ENCODE measurements around the gene FOXK1.
A peak's percentile ranks its signal among the peaks of the same experiment; 100 is the strongest.

Gene FOXK1

GRCh38 chr7:4713183-4713784 is 31.2 kb downstream of the FOXK1 start:
- ATAC-seq (ENCODE audit: low read depth) = no peak
- Histone ChIP-seq H3K36me3 (ENCODE audit: low read depth) (peaks cover 5% of the 10 kb centered on the region; the same call in 1 of the 2 replicates), H3K4me1 (ENCODE audit: insufficient read depth, poor library complexity, severe bottlenecking) (peaks cover 11% of the 10 kb centered on the region), H3K27me3 (ENCODE audit: insufficient read depth, poor library complexity, severe bottlenecking) (no peaks in the 10 kb centered on the region), H3K27ac (ENCODE audit: poor library complexity, severe bottlenecking) (no peak overlapping the region), H3K9me3 (ENCODE audit: severe bottlenecking) (no peaks in the 10 kb centered on the region), H3K4me3 (ENCODE audit: severe bottlenecking) (no peak overlapping the region)
- no peak for DNase-seq (ENCODE audit: low spot score)
- TF ChIP-seq, protein P1, sequence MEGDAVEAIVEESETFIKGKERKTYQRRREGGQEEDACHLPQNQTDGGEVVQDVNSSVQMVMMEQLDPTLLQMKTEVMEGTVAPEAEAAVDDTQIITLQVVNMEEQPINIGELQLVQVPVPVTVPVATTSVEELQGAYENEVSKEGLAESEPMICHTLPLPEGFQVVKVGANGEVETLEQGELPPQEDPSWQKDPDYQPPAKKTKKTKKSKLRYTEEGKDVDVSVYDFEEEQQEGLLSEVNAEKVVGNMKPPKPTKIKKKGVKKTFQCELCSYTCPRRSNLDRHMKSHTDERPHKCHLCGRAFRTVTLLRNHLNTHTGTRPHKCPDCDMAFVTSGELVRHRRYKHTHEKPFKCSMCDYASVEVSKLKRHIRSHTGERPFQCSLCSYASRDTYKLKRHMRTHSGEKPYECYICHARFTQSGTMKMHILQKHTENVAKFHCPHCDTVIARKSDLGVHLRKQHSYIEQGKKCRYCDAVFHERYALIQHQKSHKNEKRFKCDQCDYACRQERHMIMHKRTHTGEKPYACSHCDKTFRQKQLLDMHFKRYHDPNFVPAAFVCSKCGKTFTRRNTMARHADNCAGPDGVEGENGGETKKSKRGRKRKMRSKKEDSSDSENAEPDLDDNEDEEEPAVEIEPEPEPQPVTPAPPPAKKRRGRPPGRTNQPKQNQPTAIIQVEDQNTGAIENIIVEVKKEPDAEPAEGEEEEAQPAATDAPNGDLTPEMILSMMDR (IDR thresholded peaks at IDR 0.05; ENCODE audit: poor library complexity, severe bottlenecking) = no peak

DNA sequence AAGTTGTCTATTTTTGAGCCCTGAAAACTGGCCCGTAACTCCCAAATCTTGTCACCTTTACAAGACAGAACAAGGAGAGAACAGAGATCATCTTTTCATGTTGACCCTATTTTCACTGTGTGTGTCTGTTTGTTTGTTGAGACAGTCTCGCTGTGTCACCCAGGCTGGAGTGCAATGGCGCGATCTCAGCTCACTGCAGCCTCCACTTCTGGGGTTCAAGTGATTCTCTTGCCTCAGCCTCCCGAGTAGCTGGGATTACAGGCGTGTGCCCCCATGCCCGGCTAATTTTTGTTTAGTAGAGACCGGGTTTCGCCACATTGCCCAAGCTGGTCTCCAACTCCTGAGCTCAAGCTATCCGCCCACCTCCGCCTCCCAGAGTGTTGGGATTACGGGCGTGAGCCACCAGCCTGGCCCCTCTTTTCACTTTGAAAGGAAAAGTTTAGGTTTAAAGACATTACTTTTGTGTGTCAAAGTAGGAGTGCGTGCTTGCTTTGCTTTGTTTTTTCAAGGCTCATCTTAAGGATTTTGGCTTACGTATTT is 32.1 kb downstream of the FOXK1 start:
- DNase-seq (ENCODE audit: low spot score) = no peak
- Histone ChIP-seq H3K27ac (ENCODE audit: poor library complexity, severe bottlenecking) (no peak overlapping the region), H3K4me1 (ENCODE audit: insufficient read depth, poor library complexity, severe bottlenecking) (peaks cover 11% of the 10 kb centered on the region), H3K27me3 (ENCODE audit: insufficient read depth, poor library complexity, severe bottlenecking) (no peaks in the 10 kb centered on the region), H3K4me3 (ENCODE audit: severe bottlenecking) (no peak overlapping the region), H3K9me3 (ENCODE audit: severe bottlenecking) (no peaks in the 10 kb centered on the region), H3K36me3 (ENCODE audit: low read depth) (peaks cover 9% of the 10 kb centered on the region; the same call in 1 of the 2 replicates)
- TF ChIP-seq, protein P1 (IDR thresholded peaks at IDR 0.05; ENCODE audit: poor library complexity, severe bottlenecking) = no peak
- ATAC-seq (ENCODE audit: low read depth) = no peak

- DNase-seq (ENCODE audit: low spot score) (no peak), ATAC-seq (ENCODE audit: low read depth) (no peak)
- TF ChIP-seq, protein P1 (IDR thresholded peaks at IDR 0.05; ENCODE audit: poor library complexity, severe bottlenecking) = no peak
- peaks cover 12% of the 10 kb centered on the region for H3K36me3 ChIP-seq (ENCODE audit: low read depth)
- H3K4me3 ChIP-seq (ENCODE audit: severe bottlenecking) = no peak overlapping the region
- no peaks in the 10 kb centered on the region for H3K27me3 ChIP-seq (ENCODE audit: insufficient read depth, poor library complexity, severe bottlenecking)
- no peaks in the 10 kb centered on the region for H3K9me3 ChIP-seq (ENCODE audit: severe bottlenecking)
- H3K4me1 ChIP-seq (ENCODE audit: insufficient read depth, poor library complexity, severe bottlenecking) = peaks cover 11% of the 10 kb centered on the region
- H3K27ac ChIP-seq (ENCODE audit: poor library complexity, severe bottlenecking) = peak overlapping the region; percentile 21
These were observed 32.8 kb downstream of the FOXK1 start for GRCh38 chr7:4714767-4715409.

- Histone ChIP-seq H3K9me3 (ENCODE audit: severe bottlenecking) (no peaks in the 10 kb centered on the region), H3K4me3 (ENCODE audit: severe bottlenecking) (no peak overlapping the region), H3K4me1 (ENCODE audit: insufficient read depth, poor library complexity, severe bottlenecking) (peaks cover 11% of the 10 kb centered on the region), H3K36me3 (ENCODE audit: low read depth) (peaks cover 16% of the 10 kb centered on the region), H3K27me3 (ENCODE audit: insufficient read depth, poor library complexity, severe bottlenecking) (no peaks in the 10 kb centered on the region), H3K27ac (ENCODE audit: poor library complexity, severe bottlenecking) (peak overlapping the region; percentile 21)
- DNase-seq (ENCODE audit: low spot score) (no peak), ATAC-seq (ENCODE audit: low read depth) (peak; percentile 81)
- TF ChIP-seq, protein P1 (IDR thresholded peaks at IDR 0.05; ENCODE audit: poor library complexity, severe bottlenecking) = no peak
These were observed 33.3 kb downstream of the FOXK1 start for GRCh38 chr7:4715410-4715776.
